Measurements from ENCODE around the gene CLBA1.
A peak's percentile ranks its signal among the peaks of the same experiment; 100 is the strongest.

The CLBA1 gene

DNA sequence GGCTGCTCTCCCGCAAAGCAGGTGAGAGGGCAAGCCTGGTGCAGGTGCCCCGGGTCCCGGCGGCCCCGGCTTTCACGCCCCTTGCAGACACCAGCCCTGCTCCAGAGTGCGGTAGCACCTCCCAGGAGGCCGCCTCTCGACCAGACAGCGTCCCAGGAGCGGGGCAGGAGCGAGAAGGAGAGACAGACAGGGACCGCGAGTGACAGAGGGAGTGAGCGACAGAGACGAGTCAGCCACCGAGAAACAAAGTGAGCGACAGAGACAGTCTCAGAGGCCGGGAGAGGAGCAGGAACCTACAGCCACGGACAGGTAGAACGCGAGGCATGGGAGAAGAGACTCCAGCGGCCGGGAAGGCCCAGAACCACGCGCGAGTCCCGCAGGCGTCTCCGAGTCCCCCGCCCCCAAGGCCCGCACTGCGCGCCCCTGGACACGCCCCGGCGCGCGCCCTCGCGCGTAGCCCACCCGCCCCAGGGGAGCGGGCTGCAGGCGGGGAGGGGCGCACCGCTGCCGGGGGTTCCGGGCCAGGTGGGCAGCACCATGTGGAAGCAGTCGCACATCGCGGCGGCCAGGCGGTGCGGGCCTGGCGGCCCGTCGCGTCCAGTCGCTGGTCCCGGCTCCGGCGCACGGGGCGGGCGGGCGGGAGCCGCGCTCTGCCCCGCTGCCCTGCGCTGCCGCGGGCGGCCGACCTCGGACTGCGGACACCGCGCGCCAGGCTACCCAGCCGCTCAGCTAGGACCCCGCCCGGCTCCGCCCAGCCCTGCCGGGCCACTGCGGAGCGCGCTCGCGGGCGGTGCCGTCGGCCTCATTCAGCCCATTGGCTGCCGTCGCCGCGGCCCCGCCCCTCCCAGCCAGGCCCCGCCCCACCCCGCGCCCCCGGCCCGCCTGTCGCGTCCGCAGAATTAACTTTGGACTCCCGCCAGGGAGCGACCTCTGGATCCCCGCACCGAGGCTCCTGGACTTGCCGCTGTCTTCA is 7.6 kb upstream of the CLBA1 start, which contains the start of gene AHNAK2:
TSS of gene AHNAK2 (minus strand) at position 694 of the 973 bp plus-strand sequence. CDS start at position 557, 137 bp downstream.
- DNase-seq (ENCODE audit: low read depth in 1 of 2, low spot score in 1 of 2): peak; percentile 47 to 66
- no peak for TF ChIP-seq POLR2AphosphoS5 (IDR thresholded peaks at IDR 0.05; ENCODE audit: low read depth)
- Histone ChIP-seq H3K27me3 (ENCODE audit: insufficient read depth, poor library complexity, severe bottlenecking) (peaks cover 17% of the 10 kb centered on the region), H3K4me3 (replicated peaks; ENCODE audit: insufficient read depth, low read length) (peak within 1 kb of the TSS; percentile 10; the same call in 1 of the 2 replicates), H3K27ac (replicated peaks) (no peak within 1 kb of the TSS)

DNA sequence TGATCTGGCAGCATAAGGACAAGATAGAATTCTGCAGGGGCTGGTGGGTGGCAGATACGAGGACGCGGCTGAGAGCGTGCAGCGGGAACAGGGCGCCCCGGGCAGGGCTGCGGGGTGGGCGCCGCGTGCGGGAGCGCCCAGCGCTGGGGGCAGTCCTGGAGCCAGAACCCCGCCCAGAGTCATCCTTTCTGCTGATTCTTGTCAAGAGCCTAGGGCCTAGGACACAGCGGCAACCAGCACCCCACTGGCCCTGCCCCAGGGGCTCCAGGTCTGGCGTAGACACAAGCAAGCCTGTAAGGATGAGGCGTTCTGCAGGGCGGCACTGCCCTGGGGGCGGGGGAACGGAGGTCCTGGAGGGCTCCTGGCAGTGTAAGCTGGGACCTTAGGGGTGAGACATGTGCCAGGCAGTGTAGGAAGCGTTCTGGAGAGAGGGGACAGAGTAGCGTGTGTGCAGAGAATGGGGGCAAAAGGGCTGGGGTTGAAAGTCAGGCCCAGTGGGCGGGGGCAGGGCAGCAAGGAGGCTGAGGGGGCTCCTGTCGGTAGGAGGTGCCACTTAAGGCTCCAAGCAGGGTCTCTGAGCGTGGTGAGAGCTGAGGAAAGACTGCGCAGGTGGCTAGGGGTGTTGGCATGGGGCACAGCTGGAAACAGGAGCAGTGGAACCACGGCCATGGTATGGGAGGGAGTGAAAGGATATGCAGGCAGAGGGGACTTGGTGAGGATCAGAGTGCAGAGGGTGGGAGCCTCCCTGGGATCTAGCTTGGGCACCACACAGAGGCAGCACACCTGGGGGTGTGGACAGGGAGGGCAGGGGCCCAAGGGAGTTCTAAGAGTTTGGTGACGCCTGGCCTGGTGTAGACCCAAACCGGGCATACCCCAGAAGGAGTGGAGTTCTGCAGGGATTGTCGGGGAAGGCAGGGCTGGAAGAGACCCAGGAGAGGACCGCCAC is 6.6 kb upstream of the CLBA1 start:
- no peak overlapping the region for H3K4me3 ChIP-seq (replicated peaks; ENCODE audit: insufficient read depth, low read length)

DNA sequence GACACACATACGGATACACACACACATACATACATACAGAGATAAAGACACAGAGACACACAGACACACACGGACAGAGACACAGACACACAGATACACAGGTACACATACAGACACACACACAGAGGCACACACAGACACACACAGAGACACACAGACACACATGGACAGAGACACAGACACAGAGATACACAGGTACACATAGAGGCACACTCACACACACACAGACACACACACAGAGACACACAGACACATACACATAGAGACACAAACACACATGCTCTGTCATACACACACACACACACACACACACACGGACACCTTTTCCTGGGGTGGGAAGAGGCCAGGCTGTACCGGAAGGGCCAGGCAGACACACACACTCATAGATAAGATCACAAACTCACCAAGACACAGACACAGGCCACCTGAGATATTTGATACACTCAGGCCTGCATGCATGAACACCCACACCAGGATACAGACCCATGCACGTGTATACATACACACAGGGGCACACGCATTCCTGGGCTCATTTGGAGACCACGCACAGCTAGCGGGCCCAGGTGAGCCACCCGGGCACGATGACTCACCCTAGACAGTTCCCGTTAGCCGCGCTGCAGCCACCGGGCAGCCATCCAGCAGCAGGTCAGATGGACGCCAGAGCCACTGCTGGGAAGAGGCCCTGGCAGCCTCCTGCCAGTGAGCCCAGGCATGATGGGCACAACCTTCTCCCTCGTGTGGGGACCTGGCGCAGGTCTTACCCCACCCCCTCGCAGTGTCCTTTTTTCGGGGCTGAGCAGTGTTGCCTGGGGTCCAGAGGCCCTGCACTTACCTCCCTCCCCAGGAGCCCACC is 5.6 kb upstream of the CLBA1 start:
- Histone ChIP-seq H3K4me3 (replicated peaks; ENCODE audit: insufficient read depth, low read length) (no peak overlapping the region), H3K27me3 (ENCODE audit: insufficient read depth, poor library complexity, severe bottlenecking) (peaks cover 17% of the 10 kb centered on the region), H3K27ac (replicated peaks) (no peak overlapping the region)
- DNase-seq (ENCODE audit: low read depth in 1 of 2, low spot score in 1 of 2): no peak
- TF ChIP-seq POLR2AphosphoS5 (IDR thresholded peaks at IDR 0.05; ENCODE audit: low read depth): no peak
- TF ChIP-seq, protein P1, sequence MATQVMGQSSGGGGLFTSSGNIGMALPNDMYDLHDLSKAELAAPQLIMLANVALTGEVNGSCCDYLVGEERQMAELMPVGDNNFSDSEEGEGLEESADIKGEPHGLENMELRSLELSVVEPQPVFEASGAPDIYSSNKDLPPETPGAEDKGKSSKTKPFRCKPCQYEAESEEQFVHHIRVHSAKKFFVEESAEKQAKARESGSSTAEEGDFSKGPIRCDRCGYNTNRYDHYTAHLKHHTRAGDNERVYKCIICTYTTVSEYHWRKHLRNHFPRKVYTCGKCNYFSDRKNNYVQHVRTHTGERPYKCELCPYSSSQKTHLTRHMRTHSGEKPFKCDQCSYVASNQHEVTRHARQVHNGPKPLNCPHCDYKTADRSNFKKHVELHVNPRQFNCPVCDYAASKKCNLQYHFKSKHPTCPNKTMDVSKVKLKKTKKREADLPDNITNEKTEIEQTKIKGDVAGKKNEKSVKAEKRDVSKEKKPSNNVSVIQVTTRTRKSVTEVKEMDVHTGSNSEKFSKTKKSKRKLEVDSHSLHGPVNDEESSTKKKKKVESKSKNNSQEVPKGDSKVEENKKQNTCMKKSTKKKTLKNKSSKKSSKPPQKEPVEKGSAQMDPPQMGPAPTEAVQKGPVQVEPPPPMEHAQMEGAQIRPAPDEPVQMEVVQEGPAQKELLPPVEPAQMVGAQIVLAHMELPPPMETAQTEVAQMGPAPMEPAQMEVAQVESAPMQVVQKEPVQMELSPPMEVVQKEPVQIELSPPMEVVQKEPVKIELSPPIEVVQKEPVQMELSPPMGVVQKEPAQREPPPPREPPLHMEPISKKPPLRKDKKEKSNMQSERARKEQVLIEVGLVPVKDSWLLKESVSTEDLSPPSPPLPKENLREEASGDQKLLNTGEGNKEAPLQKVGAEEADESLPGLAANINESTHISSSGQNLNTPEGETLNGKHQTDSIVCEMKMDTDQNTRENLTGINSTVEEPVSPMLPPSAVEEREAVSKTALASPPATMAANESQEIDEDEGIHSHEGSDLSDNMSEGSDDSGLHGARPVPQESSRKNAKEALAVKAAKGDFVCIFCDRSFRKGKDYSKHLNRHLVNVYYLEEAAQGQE (IDR thresholded peaks at IDR 0.05; ENCODE audit: insufficient replicate concordance, low read depth): no peak
- TF ChIP-seq SPI1 (IDR thresholded peaks at IDR 0.05; ENCODE audit: borderline replicate concordance, low read depth): no peak
- TF ChIP-seq, protein P2, sequence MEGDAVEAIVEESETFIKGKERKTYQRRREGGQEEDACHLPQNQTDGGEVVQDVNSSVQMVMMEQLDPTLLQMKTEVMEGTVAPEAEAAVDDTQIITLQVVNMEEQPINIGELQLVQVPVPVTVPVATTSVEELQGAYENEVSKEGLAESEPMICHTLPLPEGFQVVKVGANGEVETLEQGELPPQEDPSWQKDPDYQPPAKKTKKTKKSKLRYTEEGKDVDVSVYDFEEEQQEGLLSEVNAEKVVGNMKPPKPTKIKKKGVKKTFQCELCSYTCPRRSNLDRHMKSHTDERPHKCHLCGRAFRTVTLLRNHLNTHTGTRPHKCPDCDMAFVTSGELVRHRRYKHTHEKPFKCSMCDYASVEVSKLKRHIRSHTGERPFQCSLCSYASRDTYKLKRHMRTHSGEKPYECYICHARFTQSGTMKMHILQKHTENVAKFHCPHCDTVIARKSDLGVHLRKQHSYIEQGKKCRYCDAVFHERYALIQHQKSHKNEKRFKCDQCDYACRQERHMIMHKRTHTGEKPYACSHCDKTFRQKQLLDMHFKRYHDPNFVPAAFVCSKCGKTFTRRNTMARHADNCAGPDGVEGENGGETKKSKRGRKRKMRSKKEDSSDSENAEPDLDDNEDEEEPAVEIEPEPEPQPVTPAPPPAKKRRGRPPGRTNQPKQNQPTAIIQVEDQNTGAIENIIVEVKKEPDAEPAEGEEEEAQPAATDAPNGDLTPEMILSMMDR (IDR thresholded peaks at IDR 0.05; ENCODE audit: insufficient read depth, low read length): no peak
- no peak for TF ChIP-seq GABPA (IDR thresholded peaks at IDR 0.05; ENCODE audit: low read depth)

More for the DNA sequence above, 6.6 kb upstream of the CLBA1 start:
- TF ChIP-seq, protein P2 (IDR thresholded peaks at IDR 0.05; ENCODE audit: insufficient read depth, low read length): no peak
- no peak for TF ChIP-seq POLR2AphosphoS5 (IDR thresholded peaks at IDR 0.05; ENCODE audit: low read depth)
- TF ChIP-seq, protein P1 (IDR thresholded peaks at IDR 0.05; ENCODE audit: insufficient replicate concordance, low read depth): no peak
- TF ChIP-seq GABPA (IDR thresholded peaks at IDR 0.05; ENCODE audit: low read depth): no peak
- TF ChIP-seq SPI1 (IDR thresholded peaks at IDR 0.05; ENCODE audit: borderline replicate concordance, low read depth): no peak
- DNase-seq (ENCODE audit: low read depth in 1 of 2, low spot score in 1 of 2): no peak
- Histone ChIP-seq H3K27ac (replicated peaks) (no peak overlapping the region), H3K27me3 (ENCODE audit: insufficient read depth, poor library complexity, severe bottlenecking) (peaks cover 17% of the 10 kb centered on the region)

Data from HL-60 (cell line).